SHP77 (cell line): ENCODE data around the gene POU6F2.

ENCODE experiments used
- DNase-seq, 2 experiments: peaks; one replicate each; lab custom pipeline; 2025; lab: John Stamatoyannopoulos, UW

POU6F2 gene

DNA sequence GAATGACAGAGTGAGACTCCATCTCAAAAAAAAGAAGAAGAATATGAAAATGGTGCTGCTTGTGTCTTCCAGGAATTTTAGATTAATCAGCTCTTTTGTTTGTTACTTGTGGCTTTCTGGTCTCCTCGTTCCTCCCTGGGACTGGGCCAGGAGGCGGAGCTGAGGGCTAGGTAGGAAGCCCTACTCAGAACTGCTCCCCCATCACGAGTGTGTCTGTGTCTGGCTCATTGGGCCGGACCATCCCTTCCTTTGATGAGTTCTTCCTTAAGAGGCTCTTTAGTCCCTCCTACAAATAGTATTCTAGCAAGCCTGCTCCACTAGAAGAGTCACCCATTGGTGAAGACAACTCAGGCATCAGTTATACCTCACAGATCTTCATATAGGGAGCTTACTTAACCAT is 531.7 kb downstream of the POU6F2 start:
- DNase-seq, result no peak

GRCh38 chr7:39509912-39510311 is 532.2 kb downstream of the POU6F2 start:
- no peak for DNase-seq

- DNase-seq, result no peak
Measured at GRCh38 chr7:39510864-39511354, 533.2 kb downstream of the POU6F2 start.

- DNase-seq, result no peak
Measured at GRCh38 chr7:39515534-39516228, 538.0 kb downstream of the POU6F2 start.

- no peak for DNase-seq
Measured at GRCh38 chr7:39516498-39516897, 538.8 kb downstream of the POU6F2 start.

DNA sequence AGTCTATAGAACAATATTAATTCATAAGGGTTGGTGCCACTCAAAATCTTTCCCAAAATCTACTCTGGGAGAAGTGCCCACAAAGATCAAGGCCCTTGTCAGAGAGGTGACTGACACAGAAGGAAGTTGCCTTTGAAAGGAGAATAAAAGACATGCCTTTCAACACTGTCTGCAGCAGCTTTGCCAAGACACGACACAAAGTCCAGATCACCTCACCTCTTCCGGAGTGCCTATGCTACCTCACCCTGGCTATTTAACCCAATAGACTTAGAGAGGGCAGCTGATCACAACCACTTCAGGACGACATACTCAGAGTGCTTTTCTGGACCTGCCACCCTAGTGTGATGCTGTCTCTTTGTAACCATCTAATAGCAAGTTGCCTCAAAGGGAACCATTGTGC is 539.5 kb downstream of the POU6F2 start:
- no peak for DNase-seq
